ENCODE results near the gene FHOD1.

GRCh38 chr16:67258161-67258835 is 11.0 kb upstream of the FHOD1 start:
- TF ChIP-seq CTCF (conservative IDR thresholded peaks at IDR 0.05; ENCODE audit: low read depth, low read length) (no peak), FOS (IDR thresholded peaks at IDR 0.05; ENCODE audit: low read depth, low read length) (no peak), SMC3 (IDR thresholded peaks at IDR 0.05; ENCODE audit: low read depth, low read length) (no peak)
